Measurements from ENCODE around the gene UBE2F.
"Not testable (repeated sequence)": the region's sequence is repeated elsewhere in the genome, so short reads cannot be mapped to it uniquely, and the experiment has no call there.

DNA sequence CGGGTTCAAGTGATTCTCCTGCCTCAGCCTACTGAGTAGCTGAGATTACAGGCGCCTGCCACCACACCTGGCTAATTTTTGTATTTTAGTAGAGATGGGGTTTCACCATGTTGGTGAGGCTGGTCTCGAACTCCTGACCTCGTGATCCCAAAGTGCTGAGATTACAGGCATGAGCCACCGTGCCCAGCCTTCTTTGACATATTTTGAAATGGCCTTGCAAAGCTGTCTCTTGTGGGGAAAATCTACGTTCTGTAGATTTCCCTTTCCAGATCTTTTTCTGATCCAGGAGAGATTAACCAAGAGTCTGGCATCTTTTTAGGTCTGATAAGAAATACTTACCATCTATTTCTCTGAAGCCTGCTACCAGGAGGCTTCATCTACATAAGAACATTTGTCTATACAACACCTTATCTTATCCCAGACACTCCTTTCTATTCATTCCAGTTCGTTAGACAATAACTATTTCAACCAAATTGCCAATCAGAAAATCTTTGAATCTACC, 3.3 kb upstream of the UBE2F start:
- TF ChIP-seq, protein P1, sequence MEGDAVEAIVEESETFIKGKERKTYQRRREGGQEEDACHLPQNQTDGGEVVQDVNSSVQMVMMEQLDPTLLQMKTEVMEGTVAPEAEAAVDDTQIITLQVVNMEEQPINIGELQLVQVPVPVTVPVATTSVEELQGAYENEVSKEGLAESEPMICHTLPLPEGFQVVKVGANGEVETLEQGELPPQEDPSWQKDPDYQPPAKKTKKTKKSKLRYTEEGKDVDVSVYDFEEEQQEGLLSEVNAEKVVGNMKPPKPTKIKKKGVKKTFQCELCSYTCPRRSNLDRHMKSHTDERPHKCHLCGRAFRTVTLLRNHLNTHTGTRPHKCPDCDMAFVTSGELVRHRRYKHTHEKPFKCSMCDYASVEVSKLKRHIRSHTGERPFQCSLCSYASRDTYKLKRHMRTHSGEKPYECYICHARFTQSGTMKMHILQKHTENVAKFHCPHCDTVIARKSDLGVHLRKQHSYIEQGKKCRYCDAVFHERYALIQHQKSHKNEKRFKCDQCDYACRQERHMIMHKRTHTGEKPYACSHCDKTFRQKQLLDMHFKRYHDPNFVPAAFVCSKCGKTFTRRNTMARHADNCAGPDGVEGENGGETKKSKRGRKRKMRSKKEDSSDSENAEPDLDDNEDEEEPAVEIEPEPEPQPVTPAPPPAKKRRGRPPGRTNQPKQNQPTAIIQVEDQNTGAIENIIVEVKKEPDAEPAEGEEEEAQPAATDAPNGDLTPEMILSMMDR (IDR thresholded peaks at IDR 0.05), result not testable (repeated sequence)
- not testable (repeated sequence) for TF ChIP-seq POLR2A, POLR2AphosphoS5 (IDR thresholded peaks at IDR 0.05)
